Stimulated activated CD4-positive, alpha-beta T cell treated with anti-CD3 and anti-CD28 coated beads, TNF-alpha, amount 100 ng/mL, for 4 hours (primary cell): Measurements from ENCODE around the gene ZNF777.
A peak's percentile ranks its signal among the peaks of the same experiment; 100 is the strongest.

Experiments used
- DNase-seq, 3 experiments: peaks; one replicate each; pipeline ENCODE4 v3.0.0-alpha.2; 2020; ENCODE audit warnings: low read depth in 3 of 3

ZNF777 gene

DNA sequence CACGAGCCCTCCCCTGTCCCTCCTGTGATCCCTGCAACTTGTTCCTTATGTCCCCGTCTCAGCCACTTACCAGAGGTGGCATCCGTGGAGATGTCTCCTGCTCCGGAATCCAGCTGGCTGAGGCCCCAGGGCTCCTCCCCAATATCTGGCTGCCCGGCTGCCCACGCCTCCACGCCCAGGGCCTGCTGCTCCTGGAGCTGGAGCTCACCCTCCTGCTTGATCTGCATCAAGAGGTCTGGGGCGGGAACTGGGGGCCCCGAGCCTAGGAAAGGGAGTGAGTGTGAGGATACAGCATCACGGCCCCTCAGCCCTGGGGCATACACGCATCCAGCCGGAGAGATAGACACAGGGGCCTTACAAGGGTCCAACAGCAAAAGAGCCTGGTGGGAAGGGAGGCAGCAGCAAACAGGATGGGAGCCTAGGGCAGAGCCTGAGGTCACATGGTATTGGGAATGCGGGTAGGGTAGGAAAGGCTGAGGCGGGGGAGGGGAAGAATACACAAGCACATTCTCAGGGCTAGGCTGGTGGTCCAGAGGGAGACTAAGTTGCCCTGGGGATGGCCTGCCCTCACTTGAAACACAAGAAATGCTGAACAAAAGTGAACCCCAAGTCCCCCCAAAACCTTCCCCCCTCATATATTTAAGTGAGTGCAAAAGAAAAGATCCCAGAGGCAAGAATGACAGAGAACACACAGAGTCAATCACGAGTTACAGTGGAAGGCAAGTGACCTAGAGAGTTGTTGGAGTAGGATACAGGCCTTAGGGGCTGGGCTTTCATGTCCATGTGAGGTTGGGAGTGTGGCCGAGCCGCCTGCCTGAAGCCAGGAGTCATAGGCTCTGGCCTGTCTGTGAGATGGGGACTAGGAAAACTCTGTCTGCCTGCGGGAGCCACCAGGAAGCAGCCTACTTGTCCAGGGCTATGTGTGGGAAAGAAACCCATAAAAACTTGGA lies 16.9 kb upstream of the ZNF777 start:
- DNase-seq, result no peak

DNA sequence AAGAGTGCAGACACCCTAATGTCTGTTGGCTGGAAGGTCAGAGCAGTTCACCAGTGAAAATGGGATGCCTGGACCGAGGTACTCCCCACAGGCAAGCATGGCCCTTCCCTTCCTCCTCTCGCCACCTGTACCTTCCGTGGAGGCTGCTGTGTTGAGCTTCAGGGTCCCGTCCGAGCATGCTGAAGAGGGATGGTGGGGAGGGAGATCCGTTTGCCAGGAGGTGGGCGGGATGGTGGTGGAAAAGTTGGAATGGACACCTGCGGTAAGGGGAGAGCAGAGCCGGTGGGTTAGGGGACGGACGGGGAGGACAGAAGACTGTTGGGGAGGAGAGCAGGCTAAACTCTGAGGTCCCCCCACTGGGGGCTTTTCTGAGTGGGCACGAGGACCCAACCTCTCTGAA lies 15.9 kb upstream of the ZNF777 start:
- DNase-seq, result no peak

DNA sequence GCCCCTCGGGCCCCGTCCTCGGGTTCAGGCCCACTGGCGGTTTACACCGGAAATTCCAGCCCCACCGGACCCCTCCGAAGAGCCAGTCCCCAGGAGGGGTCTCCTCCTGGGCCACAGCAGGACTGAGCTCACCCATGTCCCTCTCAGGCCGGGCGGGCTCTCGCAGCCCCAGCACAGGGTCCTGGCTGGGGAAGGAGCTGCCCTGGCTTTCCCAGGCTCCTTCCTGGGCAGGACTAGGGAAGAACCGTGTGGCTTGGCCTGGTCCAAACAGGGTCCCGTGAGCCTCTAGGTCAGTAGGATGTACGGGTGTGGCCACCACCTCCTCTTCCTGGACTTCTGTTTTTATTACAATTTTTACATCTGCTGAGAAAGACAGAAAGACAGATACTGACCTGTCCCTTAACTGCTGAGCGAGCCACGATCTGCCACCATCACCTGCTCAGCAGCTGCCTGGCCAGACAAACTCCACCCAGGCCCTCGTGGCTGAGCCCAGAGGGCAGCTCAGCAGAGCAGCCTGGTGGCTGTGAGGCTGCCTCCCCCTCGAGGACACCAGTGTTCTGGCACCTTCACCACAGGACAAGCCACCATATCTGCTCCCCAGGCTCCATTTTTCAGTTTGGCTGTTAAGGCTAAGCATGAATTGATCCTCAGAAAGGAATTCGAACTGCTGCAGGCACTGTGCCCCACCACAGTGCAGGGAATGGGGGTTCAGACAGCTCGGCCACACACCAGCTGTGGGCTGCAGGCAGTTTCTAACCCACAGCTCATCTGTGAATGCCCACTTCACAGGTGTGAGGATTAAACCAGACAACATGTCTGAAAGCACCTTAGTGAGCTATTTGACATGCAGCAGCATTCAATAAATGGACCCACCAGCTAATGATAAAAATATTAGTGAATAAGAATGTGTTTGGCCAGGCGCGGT lies 14.5 kb upstream of the ZNF777 start:
- no peak for DNase-seq

DNA sequence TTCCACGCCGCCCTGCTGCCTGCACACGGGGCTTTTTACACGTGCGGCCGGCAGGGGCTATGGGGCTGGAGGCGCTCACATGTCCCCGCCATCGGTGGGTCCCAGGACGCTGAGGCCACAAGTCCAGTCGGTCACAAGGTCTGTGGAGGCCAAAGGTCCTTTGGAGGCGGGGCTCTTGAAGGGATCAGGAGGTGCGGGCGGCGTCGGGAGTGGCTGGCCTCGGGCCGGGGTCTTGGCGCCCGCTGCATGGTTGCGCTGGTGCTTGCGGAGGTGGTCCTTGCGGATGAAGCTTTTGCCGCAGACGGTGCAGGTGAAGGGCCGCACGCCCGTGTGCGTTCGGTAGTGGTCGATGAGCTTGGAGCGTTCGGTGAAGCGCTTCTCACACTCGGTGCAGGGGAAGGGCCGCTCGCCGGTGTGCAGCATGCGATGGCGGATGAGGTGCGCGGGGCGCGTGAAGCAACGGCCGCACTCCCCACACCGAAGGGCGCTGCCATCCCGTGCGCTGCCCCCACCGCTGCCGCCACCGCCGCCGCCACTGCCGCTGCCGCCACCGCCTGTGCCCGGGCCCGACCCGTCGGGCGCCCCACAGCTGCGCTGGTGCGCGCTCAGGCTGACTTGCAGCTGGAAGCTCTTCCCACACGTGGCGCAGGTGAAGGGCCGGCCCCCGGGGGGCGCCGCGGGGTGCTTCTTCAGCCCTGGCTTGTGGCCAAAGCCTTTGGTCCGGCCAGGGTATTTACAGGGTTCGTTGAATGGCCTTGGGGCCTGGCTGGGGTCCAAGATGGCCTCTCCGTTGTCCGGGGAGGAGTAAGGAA lies 13.7 kb upstream of the ZNF777 start:
- no peak for DNase-seq

DNA sequence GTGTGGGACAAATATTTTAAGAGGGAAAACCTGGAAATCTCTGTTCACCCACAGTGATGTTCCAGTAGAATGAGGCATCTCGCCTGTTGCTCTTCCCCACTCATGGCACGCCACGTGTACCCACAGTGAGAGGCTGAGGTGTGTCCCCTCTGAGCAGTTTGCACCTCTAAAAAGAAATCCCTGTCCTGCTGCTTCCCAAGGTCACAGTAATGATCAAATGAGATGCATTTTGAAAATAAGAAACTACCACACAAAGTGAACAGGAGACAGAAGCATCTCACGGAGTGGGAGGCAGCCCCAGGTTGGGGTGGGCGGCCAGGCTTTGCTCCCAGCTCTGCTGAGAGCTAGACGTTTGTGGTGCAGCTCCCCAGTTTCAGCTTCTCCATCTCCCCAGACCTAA lies 12.4 kb upstream of the ZNF777 start:
- DNase-seq, result no peak

DNA sequence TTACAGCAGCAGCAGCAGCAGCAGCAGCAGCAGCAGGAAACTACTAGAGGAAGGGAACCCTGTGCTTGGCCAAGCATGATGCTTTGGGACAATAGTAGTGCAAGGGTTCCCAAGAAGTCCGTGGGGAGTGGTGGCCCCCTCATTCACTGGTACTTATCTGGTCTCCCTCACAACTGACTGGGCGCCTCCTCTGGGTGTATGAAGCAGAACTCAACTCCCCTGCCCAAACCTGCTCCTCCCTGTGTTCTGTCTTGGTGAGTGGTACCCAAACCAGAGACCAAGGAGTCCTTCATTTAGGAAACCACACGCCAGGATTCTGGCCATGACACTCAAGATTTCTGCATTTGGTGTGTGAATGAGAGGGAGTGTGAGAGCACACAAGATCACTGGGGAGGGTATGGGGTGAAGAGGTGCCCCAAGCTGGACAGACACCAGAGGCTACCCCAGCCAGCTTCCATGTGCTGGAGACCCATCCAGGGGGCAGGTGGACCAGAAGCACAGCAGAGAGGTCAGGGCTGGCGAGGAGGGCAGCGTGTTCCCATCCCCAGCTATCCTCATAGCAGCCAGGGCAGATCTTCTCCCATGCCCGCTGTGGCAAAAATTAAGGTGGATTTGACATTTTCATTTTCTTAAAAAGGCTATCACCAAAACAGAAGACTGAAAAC lies 10.6 kb upstream of the ZNF777 start:
- no peak for DNase-seq

DNA sequence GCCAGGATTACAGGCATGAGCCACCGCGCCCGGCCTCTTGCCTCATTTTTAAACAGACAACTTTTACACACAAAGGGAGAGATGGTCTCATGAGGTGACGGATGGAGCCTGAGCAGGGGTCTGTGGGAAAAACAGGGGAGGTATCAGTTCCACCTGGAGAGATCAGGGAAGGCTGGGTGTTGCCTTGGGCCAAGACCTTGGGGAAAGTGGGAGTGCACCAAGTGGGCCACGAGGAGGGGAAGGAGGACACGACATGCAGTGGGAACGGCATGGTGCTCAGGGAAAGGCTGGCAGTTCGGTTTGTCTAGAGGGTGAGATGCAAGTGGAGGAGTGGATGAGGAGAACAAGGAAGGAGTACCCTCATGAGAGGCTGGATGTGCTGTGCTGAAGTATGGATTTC lies 8.9 kb upstream of the ZNF777 start:
- no peak for DNase-seq

DNA sequence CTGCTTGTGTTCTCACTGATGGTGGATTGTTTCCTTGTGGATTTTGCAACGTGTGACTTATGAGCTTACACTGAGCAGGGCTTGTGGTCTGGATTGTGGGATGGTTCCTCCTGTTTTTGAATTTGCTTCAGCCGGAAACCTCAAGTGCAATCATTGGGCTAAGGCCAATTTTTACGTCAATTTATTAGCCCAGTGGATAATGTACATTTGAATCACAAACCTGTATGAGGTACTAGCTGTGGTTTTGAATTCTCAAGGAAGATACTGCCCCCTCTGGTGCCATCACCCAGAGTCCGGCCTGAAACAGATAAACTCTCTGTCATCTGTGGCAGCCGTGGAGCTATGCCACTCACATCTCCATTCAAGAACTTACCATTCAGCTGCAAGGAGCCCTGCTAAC lies 7.3 kb upstream of the ZNF777 start:
- DNase-seq, result no peak

DNA sequence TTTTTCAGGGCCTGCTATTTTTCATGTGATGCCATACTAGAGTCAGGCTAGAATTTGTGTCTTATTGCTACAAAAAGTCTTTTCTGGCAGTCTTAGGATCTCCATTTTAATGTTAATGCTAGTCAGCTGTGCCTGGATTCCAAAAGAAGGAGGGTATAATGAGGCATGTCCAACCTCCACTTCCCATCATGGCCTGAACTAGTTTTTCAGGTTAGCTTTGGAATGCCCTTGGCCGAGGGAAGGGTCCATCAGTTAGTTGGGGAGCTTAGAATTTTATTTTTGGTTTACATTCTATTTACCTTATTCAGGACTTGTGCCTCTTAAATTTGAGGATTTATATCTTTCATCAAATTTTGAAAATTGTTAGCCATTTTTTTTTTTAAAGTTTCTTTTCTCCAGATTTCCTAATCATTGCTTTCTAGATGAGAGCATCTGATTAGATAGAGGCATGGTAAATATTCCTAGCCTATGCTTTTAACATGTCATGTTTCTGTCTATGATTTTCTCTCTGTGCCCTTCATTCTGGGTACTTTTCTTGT lies 6.5 kb upstream of the ZNF777 start:
- no peak for DNase-seq

DNA sequence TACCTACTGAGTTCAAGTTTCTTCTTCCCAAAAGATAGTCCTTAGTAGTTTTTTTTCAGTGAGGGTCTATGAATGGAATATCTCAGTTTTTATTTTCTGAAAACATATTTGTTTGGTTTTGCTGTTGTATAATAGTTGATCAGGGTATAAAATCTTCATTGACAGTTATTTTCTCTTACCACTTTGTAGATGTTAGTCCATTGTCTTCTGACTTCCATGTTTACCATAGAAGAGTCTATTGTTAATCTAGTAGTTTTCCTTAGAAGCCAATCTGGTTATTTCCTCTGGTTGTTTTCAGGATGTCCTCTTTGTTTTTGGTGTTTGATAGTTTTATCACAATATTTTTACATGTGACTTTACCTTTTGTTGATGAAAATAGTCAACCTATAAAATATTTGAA lies 5.5 kb upstream of the ZNF777 start:
- no peak for DNase-seq

DNA sequence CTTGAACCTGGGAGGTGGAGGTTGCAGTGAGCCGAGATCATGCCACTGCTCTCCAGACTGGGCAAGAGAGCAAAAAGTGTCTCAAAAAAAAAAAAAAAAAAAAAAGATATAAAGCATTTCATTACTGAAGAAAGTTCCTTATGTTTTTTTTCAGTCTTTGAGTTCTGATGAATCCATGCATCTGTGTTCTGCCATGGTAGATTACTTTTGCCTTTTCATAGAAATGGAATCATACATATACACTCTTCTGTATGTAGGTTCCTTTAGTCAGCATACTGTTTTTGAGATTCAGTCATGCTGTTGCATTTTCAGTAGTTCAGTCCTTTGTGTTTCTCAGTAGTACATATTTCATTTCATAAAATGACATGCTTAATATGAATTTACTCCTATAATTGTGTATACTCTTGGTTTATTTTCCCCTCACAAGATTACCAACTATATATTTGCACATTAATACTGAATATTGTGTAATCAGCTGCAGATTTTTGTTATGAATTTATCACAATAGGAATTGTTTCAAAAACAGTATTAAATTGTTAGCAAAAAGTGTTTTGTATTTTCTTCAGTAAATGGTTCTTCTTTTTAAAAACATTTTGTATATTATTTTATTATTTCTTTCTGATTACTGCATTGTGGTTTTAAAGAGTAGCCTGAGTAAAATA lies 2.8 kb upstream of the ZNF777 start:
- no peak for DNase-seq

DNA sequence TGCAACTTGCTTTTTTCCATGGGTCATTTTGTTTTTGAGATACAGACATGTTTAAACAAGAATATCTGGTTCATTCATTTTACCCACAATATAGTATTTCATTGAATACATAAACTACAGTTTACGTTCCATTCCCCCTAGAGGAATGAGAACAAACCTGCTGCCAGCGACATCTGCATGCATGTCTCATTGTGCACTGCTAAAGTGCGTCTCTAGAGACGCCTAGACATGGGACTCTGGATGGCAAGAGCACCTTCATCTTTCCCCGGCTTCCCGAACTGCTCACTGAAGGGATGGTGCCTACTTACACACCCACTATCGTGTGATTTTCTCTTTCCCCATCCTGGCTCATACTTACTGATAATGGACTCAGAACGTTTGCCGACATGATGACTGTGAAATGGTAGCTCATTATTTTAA lies 1.2 kb upstream of the ZNF777 start:
- no peak for DNase-seq

DNA sequence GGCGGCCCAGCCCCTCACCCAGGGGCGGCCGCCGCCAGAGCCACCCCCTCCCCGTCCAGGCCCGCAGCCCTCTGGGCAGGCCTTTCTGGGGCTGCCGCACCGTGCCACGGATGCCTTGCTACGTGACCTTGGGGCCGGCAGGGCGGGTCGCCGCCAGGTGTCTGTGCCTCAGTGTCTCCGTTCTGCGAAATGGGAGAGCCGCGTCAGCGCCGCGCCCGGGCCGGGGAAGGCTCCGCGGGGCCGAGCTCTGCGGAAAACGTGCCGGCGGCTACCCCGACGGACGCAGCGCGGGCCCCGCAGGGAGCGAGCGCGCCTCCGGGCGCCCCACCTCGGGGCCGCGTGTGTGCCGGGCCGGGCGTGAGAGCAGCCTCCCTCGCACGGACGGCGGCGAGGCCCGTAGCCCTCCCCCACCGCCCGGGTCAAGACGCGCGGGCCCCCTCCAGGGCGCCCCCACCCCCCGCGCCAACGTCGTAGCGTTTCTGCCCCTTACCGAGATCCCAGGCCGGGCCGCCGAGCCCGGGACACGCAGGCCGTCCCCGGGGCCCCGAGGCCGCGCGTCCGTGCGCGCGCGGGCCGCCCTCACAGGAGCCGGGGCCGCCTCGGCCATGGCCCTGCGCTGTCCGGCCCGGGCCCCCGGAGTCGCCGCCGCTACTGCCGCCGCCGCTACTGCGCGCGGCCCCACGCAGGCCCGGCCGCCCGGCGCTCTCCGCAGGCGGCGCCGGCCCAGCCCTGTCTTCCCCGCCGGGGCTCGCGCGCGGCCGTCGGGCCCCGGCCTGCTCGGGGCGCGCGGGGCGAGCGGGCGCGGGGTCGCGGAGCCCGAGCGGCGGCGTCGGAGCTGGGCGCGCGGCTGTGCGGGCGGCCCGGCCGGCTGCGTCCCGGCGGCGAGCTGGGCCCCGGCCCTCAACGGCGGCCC lies 1.1 kb downstream of the ZNF777 start:
- DNase-seq, result peak in 1 of 3 experiments; percentile 17

DNA sequence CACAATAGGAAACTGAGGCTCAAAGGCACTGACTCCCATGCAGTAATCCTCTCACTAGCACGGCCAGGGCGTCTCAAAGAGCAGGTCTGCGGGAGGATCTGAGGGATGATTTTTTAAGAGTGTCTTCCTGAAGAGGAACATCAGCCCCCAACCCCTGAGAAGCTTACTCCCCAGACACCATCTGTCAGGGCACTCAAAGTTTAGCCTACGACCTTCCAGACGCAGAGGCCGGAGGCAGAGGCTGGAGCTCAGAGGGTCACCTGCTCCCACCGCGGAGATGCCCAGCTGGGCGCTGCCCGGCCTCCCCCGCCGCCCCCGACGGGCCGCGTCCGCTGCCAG lies 1.7 kb downstream of the ZNF777 start:
- DNase-seq, result no peak

DNA sequence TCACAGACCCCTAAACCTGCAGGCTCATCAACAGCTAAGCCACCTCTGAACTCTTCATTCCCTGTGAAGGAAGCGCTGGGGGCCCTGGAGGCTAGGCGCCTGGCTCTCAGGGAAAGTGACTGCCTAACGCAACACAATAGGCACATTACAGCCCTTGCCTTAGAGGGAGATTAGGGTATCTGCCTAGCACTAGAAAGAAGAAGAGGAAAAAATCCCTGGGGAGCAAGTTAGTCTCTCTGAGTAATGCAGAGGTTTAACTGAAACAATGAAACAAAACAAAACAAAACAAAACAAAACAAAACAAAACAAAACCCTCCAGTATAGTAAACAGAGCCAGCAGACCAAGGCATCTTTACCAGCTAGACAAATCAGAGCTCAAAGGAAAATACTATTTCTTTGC lies 2.6 kb downstream of the ZNF777 start:
- DNase-seq, result no peak

DNA sequence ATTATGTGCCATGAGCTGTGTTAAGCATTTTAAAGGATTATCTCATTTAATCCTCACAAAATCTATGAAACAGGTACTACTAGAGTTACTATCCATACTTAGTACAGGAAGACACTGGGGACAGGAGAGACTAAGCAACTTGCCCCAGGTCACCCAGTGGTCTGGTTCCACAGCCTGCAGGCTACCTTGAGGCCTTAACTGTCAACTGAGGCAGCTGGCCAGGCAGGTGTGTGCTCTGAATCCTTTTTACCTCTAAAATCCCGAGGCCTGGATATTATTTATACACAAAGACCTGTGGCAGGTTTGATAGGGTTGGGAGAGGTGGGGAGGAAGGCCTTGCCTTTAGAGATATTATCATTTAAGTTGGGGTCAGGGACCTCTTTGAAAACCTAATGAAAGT lies 3.1 kb downstream of the ZNF777 start:
- DNase-seq, result no peak

DNA sequence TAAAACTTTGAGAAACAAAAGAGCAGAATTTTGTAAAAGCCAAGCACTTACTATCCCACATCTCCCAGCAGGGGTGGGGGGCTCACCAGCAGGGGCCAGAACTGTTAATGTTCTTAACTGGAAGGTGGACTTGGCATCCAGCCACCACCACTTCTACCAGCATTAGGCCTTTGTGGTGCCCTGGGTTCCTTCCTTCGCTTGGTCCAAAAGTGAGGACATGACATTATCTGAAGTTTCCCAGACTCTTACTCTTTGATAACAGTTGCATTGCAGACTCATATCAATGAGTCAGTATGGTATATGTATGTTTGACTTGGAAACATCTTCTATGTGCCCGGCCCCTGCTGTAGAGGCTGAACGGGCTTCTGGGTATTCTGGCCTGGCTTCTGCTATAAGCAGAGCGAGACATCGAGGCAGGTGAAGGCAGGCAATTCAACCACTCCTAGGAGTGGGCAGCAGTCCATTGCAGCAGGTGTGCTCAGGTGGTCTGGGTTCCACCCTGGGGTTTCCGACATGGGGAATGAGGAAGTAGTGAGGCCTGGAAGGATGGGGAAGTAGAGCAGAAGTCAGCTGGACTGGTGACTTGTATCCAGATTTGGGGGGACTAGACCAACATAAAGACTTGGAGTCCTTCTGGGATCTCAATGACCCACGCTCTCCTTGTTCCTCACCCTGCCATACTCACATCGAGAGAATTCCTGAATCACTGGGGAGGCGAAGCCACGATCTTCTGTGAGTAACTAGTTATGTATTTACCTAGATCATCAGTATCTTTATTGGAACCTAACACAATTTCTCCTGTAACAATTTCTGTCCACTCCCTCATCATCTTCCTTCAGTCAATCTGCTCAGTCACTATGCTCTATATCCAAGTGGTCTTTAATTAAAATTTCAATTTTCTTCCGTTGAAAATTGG lies 4.1 kb downstream of the ZNF777 start:
- no peak for DNase-seq

DNA sequence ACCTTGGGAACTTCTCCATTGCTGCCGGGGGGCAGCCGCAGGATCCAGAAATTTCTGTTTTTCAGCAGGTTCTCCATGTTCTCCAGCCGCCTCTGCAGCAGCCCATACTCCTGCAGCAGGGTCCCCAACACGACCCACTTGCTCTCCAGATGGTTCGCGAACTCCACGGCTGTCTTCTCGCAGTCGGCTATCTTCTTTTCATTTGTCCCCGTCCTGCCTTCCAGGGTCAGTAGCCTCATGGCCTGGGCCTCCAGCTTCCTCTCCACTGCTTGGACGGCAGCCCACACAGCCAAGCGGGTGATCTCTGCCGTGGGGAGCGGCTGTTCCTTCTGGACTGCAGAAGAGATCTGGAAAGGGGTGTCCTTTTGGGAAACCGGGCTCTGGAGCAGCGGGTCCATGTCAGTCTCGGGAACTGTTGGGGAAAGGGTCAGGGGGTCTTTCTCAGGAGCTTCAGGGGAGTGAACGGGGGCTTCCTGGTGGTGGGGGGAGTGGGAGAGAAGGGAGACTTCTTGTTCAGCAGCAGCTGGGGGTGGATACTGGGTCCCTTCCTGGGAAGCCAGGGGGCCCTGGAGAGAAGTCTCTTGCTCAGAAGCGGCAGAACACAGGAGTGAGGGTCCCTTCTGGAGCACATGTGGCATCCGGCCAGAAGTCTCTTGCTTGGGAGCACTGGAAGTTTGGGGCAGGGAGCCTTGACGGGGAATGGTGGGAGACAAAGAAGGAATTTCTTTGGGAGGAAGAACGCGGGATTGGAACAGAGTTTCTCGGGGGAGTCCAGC lies 5.5 kb downstream of the ZNF777 start:
- no peak for DNase-seq
